Stimulated activated CD4-positive, alpha-beta T cell treated with anti-CD3 and anti-CD28 coated beads, TNF-alpha, amount 100 ng/mL, for 4 hours (primary cell): Measurements from ENCODE around the gene BCL6B.
A peak's percentile ranks its signal among the peaks of the same experiment; 100 is the strongest.

Experiments
- DNase-seq, 3 experiments: peaks; one replicate each; pipeline ENCODE4 v3.0.0-alpha.2; 2020; ENCODE audit warnings: low read depth in 3 of 3

The BCL6B gene

DNA sequence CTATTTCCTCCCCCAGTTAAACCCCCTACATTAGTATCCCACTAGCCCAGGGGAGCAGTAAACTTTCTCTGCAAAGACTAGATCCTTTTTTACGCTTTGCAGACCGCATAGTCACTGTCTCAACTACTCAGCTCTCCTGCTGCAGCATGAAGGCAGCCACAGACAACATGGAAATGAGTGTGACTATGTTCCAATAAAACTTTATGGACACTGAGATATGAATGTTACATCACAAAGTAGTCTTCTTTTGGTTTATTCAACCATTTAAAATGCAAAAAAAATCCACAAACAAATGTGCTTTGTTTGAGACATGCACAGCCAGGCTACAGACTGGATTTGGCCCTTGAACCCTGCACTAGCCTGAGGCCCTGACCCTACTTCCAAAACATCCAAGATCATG lies 12.3 kb upstream of the BCL6B start:
- no peak for DNase-seq

DNA sequence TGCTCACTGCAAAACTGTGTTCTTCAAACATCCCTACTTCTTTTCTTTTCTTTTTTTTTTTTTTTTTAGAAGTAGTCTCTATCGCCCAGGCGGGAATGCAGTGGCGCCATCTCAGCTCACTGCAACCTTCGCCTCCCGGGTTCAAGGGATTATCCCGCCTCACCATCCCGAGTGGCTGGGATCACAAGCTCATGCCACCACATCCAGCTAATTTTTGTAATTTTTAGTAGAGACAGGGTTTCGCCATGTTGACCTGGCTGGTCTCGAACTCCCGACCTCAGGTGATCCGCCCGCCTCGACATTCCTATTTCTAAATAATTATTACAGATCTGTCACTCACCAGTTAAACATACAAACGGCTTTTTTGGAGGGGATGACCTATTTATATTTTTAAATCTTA lies 11.4 kb upstream of the BCL6B start:
- DNase-seq: no peak

DNA sequence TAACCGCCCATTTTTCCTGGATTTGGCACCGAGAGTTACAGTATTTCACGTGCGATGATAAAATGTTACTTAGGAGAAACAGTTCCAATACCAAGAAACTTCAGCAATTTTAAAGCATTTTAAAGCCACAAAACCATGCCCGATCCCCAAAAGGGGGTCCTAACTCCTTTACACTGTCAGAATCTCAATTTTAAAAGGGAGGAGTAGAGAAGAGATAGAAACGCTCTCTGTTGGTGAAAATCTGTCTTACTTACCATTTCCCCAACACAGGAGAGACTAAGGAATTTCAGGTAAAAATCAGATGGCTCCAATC lies 11.0 kb upstream of the BCL6B start:
- DNase-seq: no peak

DNA sequence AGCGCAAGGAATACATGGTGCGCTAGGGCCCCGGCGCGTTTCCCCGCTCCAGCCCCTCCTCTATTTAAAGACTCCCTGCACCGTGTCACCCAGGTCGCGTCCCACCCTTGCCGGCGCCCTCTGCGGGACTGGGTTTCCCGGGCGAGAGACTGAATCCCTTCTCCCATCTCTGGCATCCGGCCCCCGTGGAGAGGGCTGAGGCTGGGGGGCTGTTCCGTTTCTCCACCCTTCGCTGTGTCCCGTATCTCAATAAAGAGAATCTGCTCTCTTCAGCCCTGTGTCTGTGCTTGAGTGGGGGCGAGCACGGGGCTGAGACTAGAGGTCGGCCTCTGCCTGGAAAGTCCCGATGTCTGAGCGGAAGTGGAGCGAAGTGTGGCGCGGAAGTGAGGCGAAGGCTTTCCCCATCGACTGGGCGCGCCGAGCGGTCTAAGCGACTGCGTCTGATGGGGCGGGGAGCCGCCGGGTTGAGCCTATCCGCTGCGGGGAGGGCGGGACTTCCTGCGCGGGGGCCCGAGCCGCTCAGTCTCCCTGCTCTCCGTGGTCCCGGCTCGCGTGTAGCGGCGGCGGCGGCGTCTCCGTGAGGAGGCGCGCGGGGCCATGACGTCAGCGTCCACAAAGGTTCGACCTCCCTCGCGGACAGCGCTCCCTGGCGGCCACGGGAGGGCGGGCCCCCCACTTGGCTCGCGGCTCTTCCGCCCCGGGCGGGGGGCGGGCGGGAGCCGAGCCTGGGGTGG lies 8.4 kb upstream of the BCL6B start:
- DNase-seq: peak; percentile 91 to 95 (median 94)

DNA sequence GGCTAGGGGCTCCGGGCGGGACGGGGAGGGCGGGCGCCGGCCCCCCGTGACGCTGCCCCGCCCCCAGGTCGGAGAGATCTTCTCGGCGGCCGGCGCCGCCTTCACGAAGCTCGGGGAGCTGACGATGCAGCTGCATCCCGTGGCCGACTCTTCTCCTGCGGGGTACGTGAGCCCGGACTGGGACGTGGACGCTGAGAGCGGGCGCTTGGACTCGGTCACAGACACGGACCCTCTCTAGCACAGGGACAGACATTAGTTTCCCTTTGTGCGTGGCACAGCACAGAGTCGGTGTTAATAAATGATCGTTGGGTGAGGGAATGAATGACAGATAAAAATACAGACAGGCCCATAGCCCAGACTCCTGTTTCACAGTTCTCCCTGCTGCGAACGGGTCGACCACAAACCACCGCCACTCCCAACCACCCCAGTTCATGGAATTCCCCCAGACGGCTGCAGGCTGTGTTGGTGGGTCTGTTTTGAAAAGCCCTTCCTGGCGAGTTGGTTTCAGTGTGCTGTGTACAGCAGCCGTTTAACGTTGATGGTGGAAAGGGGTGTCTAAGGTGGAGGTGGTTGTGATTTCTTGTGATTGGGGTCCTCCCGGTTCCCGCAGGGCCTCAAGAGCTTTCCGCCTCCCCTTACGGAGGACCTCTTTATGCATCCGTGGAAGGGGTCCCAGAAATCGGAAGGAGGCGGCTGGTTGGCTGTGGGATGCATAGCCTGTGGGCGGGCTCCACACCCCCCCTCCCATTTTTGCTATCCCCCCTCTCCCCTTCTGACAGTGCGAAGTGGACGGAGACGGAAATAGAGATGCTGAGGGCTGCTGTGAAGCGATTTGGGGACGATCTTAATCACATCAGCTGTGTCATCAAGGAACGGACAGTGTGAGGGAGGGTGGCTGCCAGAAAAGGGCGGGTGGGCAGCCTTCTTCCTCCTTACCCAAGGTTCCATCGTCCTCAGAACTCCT lies 7.6 kb upstream of the BCL6B start:
- DNase-seq: peak in 2 of 3 experiments; percentile 50 to 70

DNA sequence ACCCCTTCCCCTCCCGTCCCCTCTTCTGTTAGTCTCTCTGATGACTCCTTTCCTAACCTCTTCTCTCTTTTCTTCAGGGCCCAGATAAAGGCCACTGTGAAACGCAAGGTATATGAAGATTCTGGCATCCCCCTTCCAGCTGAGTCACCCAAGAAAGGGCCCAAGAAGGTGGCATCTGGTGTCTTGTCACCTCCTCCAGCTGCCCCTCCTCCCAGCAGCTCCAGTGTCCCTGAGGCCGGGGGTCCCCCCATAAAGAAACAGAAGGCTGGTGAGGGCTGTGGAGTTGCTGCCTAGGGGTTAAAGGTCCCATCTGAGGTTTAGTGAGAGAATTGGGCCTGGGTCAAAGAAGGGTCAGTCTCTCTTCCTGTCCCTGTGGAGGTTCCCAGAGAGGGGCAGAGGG lies 6.4 kb upstream of the BCL6B start:
- DNase-seq: no peak

DNA sequence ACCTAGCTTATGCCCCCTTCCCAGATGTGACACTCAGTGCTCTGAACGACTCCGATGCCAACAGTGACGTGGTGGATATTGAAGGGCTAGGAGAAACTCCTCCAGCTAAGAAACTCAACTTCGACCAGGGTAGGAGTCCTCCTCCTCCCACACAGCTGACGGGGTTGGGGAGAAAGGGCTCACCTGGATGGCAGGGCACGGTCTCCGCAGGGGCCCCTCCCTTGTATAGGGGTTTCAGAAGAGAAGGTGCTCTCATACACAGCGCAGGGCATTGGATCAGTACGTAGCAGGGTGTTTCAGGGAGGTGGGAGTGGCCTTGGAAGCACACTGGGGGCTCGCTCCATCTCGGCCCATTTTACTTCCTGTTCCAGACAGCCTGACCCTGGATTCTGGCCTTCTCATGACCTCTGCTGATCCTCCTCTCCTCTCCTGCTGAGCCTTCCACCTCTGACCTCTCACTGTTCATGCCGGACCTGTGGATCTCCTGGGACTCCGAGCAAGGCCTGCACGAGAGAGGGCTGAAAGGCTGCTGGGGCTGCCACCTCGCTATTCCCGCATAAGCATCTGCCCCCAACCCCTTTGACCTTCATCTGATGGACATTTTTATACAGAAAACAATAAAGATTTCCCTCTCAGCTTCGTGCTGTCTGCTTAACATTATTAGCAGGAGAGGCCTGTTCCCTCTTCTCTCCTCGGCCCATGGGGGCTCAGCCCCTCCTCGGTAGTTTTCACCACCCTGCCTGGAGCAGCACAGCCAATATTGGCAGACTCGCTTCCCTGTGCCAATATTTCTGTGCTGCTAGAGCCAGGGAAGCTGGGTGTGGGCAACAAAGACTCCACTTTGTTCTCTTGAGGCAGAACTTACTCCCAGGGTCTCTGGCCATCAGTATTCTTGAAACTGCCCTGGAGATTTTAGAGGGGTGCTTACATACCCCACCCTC lies 5.7 kb upstream of the BCL6B start:
- no peak for DNase-seq

DNA sequence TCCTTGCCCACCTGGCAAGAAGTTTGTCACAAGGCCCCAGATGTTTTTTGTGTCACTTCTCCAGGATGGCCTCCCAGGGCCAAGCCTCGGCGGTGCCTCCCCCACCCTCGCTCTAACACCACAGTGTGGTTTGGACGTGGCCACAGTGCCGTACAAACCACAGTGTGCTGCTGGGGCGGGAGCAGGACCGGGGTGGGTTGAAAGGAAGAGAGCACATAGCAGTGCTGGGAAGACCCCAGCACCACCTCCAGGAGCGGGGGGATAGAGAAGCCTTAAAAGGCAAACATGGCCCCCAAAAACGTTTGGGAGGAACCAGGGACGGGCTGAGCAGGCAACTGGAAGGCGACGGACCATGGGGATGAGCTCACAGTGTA lies 5.0 kb upstream of the BCL6B start:
- no peak for DNase-seq

DNA sequence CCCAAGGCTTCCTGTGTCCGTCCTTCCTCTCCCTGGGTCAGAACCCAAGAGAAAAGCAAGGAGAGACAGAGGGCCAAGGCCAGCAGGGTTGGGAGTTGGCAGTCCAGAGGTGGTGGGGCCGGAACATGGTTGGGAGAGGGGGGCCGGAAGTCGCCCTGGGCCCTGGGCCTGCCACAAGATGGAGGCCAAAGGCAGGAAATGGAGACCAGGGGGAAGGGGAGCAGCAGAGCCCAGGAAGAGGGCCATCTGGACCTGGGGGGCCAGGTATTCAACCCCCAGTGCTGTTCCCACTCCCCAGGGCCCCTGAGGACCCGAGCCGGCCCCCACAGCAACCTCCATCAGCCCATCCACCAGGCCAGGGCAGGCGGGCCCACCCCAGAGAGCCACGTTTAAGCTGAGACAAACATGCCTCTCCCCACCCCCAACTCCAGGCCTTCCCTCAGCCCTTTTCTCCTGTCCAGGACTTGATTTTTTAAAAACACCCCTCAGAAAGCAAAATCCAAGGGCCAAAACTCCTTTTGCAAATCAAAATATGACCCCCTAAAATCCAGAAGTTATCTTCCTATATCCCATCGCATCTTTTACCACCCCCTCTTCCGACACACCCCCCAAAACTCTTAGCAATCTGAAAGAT lies 4.4 kb upstream of the BCL6B start:
- DNase-seq: no peak

DNA sequence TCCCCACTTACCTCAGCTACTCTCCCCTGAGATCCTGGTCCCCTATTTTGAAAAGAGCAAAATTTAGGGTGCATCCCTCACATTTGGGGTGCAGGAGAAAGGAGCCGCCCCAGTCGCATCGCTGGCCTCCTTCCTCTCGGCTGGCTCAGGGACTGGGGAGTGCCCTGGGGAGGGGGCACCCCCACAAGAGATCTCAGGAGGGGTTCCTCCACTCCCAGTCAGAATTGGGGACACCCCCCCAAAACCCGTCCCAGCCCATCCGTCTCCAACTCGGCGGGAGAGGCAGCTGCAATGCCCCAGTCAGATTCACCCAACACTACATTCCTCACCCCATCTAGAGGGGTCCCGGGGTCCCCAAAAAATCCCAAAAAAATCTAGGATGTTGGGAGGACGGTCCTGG lies 3.5 kb upstream of the BCL6B start:
- no peak for DNase-seq

DNA sequence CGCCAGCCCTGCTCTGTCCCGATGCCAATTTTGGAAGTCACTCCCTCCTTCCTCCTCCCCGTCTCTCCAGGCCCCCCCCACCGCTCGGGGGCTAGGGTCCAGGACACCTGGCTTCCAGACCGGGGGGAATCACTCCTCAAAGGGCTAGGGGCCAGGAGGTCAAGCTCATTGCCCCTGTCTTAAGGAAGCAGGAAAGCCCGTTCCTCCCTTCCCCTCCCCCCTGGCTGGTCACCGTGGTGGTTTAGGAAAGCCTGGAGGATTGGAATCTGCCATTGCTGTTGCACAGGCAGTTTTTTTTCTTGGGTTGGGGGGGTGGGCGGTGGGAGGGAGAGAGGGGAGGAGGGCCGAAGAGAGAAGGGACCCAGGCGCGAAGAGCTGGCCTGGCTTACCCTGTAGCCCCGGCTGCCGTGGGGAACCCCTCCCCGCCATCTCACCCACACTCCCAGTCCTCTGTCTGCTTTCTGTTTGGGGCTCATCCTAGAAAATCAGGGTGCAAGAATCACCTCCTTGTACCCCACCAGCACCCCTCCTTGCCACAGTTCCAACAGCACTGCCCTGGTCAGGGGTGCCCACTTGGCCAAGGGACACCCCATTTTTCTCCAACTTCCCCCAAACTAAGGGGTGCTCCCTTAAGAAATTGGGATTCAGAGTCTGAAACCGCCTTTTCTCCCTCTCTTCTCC lies 2.9 kb upstream of the BCL6B start:
- DNase-seq: no peak

DNA sequence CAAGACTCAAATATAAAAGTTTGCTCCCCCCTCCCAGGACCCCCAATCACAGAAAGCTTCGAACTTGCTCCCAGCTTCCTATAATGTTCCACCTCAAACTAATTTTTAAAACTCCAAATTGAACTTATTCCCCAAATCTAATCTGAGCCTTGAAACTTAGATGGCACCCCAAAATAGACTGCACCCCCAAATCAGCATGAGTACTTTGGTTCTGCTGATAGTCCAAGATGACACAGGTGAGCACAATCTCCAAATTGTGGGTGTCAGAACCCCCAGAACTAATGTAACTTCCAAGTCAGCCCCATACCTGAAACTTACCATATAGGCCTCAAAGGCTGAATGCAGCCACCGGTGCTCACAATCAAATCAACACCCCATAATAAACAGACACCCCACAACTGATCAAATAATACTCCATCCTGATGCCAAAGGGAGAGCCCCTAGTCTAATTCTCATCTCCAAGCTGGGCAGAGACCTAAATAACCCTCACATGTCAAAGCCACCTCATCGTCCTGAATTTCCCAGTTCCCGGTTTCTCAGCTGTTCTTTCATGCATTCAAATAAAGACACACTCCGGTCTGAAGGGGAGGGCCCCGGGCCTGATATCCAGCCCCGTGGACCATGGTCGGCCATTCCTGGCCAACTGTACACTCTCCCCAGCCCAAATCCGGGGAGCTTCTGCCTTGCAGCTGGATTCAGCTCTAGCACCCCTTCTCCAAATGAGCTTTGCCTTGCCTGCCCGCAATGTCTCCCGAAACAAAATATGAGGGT lies 1.8 kb upstream of the BCL6B start:
- no peak for DNase-seq

DNA sequence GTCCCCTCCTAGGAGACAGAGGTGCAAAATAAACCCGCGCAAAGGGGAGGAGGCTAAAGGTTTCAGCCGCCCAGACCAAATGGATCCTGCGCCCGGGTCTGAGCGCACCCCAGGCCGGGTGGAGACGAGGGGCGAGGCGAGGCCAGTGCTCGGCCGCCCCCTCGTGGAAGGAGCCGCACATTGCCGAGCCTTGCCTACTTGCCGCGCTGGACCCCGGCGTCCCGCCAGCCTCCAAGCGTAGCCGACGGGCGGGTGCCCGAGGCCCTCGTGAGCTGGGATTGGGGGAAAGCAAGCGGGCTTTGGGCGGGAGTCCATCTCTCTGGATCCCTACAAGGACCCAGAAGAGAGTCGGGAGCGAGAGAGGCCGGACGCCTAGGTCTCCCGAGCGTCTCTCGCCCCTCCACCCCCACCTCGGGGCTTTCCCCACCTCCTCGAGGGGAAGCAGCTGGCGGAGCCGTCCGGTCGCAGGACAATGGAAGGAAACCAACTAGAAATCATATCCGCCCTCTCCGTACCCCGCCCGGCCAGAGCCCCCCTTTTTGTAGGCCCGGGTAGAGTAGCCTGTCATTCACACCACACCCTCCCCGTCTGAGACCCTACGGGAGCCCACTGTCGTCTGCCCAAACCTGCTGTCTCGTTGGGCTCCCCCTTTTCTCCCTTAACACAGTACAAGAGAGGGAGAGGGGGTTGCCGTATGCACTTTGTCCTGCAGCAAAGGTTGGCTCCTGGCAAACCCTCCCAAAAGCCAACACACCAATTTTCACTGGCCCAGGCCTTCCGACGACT lies 664 bp upstream of the BCL6B start:
- peak in 2 of 3 experiments; percentile 58 to 59 for DNase-seq

DNA sequence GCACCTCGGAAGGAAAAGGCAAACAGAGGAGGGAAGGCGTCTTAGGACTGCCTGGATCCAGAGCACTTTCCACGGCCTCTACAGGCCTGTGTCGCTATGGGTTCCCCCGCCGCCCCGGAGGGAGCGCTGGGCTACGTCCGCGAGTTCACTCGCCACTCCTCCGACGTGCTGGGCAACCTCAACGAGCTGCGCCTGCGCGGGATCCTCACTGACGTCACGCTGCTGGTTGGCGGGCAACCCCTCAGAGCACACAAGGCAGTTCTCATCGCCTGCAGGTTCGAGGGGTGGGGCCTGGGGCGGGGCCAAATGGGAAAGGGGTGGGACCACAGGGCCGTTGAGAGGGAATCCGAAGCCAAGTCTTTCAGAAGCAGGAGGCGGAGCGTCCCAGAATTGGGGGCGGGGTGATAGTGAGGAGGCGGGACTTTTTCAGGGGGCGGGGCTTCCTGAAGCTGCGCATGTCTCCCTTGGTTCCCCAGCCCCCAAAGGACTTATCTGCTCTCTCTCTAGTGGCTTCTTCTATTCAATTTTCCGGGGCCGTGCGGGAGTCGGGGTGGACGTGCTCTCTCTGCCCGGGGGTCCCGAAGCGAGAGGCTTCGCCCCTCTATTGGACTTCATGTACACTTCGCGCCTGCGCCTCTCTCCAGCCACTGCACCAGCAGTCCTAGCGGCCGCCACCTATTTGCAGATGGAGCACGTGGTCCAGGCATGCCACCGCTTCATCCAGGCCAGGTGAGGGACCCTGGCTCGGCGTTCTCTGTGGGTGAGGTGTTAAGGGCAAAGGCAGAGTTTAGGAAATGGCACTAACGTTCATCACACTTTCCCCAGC lies 939 bp downstream of the BCL6B start:
- peak; percentile 89 to 91 (median 89) for DNase-seq

DNA sequence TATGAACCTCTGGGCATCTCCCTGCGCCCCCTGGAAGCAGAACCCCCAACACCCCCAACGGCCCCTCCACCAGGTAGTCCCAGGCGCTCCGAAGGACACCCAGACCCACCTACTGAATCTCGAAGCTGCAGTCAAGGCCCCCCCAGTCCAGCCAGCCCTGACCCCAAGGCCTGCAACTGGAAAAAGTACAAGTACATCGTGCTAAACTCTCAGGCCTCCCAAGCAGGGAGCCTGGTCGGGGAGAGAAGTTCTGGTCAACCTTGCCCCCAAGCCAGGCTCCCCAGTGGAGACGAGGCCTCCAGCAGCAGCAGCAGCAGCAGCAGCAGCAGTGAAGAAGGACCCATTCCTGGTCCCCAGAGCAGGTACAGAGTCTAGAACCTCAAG lies 1.5 kb downstream of the BCL6B start:
- DNase-seq: no peak

DNA sequence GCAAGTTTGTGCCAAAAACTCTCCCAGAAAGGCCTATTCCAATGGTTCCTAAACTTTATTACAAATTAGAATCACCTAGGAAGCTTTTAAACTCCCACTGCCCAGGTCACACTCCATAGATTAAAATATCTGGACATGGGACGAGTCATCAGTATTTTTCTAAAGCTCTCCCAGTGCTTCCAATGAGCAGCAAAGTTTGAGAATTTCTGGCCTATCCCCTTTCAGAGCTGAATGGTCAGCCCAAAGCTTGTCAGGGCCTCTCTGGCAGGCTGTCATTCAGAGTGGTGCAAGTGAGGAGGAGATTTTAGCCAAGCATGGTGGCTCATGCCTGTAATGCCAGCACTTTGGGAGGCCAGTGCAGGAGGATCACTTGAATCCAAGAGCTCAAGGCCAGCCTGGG lies 2.4 kb downstream of the BCL6B start:
- no peak for DNase-seq

DNA sequence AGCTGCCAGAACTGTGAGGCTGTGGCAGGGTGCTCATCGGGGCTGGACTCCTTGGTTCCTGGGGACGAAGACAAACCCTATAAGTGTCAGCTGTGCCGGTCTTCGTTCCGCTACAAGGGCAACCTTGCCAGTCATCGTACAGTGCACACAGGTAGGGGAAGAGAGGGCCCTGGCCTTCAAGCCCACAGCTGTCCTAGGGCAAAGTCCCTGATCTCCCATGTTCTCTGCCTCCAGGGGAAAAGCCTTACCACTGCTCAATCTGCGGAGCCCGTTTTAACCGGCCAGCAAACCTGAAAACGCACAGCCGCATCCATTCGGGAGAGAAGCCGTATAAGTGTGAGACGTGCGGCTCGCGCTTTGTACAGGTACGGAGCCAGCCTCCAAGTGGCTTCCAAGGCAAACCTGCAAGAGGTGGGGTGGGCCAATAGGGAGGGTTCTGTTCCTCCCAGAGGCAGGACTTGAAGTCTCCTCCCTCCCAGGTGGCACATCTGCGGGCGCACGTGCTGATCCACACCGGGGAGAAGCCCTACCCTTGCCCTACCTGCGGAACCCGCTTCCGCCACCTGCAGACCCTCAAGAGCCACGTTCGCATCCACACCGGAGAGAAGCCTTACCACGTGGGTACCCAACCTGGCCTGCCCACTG lies 3.7 kb downstream of the BCL6B start:
- no peak for DNase-seq

DNA sequence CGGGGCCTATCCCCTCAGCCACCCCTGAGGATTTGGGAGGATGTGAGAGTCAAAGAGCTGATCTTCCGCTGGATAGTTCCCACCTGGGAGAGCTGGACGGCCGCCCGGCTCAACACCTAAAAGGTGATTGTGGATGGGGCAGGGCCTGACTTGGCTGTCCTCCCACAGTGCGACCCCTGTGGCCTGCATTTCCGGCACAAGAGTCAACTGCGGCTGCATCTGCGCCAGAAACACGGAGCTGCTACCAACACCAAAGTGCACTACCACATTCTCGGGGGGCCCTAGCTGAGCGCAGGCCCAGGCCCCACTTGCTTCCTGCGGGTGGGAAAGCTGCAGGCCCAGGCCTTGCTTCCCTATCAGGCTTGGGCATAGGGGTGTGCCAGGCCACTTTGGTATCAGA lies 4.5 kb downstream of the BCL6B start:
- no peak for DNase-seq
